A549 (cell line): Measurements from ENCODE around the gene SKI. TPM values are rescaled to one million over a fixed set of nuclear protein-coding genes. Genes with fewer than 3 reads are reported as not detected.

Experiments
- ATAC-seq, 2 experiments: fragments of 200-7000 bp in 1 of 2; fragments of >200 bp in 1 of 2; cut with Nextera tagmentation in 1 of 2; cut with Tn5 transposase in 1 of 2; 3 replicates each; pipeline versions ENCODE4 v1.8.0 to v1.9.1; 2018 to 2020; ENCODE audit warnings: mild to moderate bottlenecking in 1 of 2, moderate library complexity in 1 of 2
- CTCF ChIA-PET: fragments of 300-600 bp; sonication (Branson Sonifier 250); formaldehyde crosslinking; extraction: SDS; loops from one replicate; lab custom pipeline; 2021; ENCODE audit warnings: antibody characterized with exemption, inconsistent platforms; lab: Yijun Ruan, JAX
- POLR2A ChIA-PET: fragments of 350-600 bp; formaldehyde crosslinking; extraction: SDS; loops from one replicate; lab custom pipeline; 2021; ENCODE audit warnings: antibody characterized with exemption, inconsistent platforms; lab: Yijun Ruan, JAX
- DNase-seq, 2 experiments: peaks; one replicate each; pipeline versions ENCODE4 v3.0.0 to v3.0.0-alpha.2; 2011 to 2016; ENCODE audit warnings: low read depth in 1 of 2, low spot score in 1 of 2
- FAIRE-seq: peaks from 2 replicates; lab custom pipeline; 2011; peaks lifted over from hg19 to GRCh38; lab: Jason Lieb, UNC
- H3K27ac ChIP-seq, 2 experiments: fragments of >200 bp; sonication (Bioruptor Twin); formaldehyde crosslinking; 3 replicates each; pipeline ENCODE4 v1.5.1; 2016 to 2017
- H3K4me1 ChIP-seq: fragments of >200 bp; sonication (Bioruptor Twin); formaldehyde crosslinking; 3 replicates; pipeline ENCODE4 v1.6.1; 2016
- H3K4me2 ChIP-seq: fragments of >200 bp; sonication (Bioruptor Twin); formaldehyde crosslinking; 3 replicates; pipeline ENCODE4 v1.6.1; 2016
- H3K4me3 ChIP-seq: fragments of >200 bp; sonication (Bioruptor Twin); formaldehyde crosslinking; 3 replicates; pipeline ENCODE4 v1.5.1; 2016
- H3K9me3 ChIP-seq: fragments of >200 bp; sonication (Bioruptor Twin); formaldehyde crosslinking; 3 replicates; pipeline ENCODE4 v1.6.1; 2016
- CBX8 ChIP-seq: fragments of 200-600 bp; sonication (generic); IDR thresholded peaks from 2 replicates; pipeline ENCODE4 v1.6.1; 2016
- CHD4 ChIP-seq: fragments of 200-600 bp; sonication (generic); IDR thresholded peaks from 2 replicates; pipeline ENCODE4 v1.6.1; 2016; ENCODE audit warnings: antibody characterized with exemption, mild to moderate bottlenecking, borderline replicate concordance
- ELK1 ChIP-seq: fragments of 150-350 bp; IDR thresholded peaks from 2 replicates; pipeline ENCODE4 v1.6.1; 2014; ENCODE audit warnings: low read depth, mild to moderate bottlenecking, low read length
- ESRRA ChIP-seq: fragments of 150-350 bp; IDR thresholded peaks from 2 replicates; pipeline ENCODE4 v1.6.1; 2014; ENCODE audit warnings: mild to moderate bottlenecking, low read length, borderline replicate concordance
- FOXS1 ChIP-seq: fragments of 250-450 bp; sonication (Bioruptor Pico); IDR thresholded peaks from 2 replicates; pipeline ENCODE4 v1.5.0; 2020; ENCODE audit warnings: mild to moderate bottlenecking, moderate library complexity
- HEYL ChIP-seq: fragments of 250-450 bp; sonication (Bioruptor Pico); IDR thresholded peaks from 2 replicates; pipeline ENCODE4 v1.8.0; 2021; ENCODE audit warnings: mild to moderate bottlenecking, moderate library complexity
- HMGXB4 ChIP-seq: fragments of 250-450 bp; sonication (Bioruptor Pico); IDR thresholded peaks from 2 replicates; pipeline ENCODE4 v1.5.0; 2021; ENCODE audit warnings: mild to moderate bottlenecking, moderate library complexity, borderline replicate concordance
- HOXA7 ChIP-seq: fragments of 250-450 bp; sonication (Bioruptor Pico); IDR thresholded peaks from 2 replicates; pipeline ENCODE4 v1.5.0; 2020; ENCODE audit warnings: mild to moderate bottlenecking, moderate library complexity
- JUN ChIP-seq, 2 experiments: fragments of >200 bp; sonication (Bioruptor Twin); formaldehyde crosslinking; IDR thresholded peaks; 2 replicates in 1 of 2; 3 replicates in 1 of 2; pipeline ENCODE4 v1.6.1; 2016 to 2017
- NFE2L2 ChIP-seq: fragments of 150-350 bp; conservative IDR thresholded peaks from 2 replicates; pipeline ENCODE4 v1.6.1; 2014; ENCODE audit warnings: low read length
- NPAS2 ChIP-seq: fragments of 250-450 bp; sonication (Bioruptor Pico); IDR thresholded peaks from 2 replicates; pipeline ENCODE4 v1.8.0; 2022; ENCODE audit warnings: mild to moderate bottlenecking, moderate library complexity, borderline replicate concordance
- POLR2A ChIP-seq: IDR thresholded peaks from 2 replicates; pipeline ENCODE4 v1.6.1; 2012; ENCODE audit warnings: mild to moderate bottlenecking, low read length
- POLR2AphosphoS2 ChIP-seq: conservative IDR thresholded peaks from 2 replicates; pipeline ENCODE4 v1.6.1; 2012; ENCODE audit warnings: low read length, improper control_type of control experiment, inconsistent platforms
- RCOR1 ChIP-seq: fragments of 150-350 bp; IDR thresholded peaks from 2 replicates; pipeline ENCODE4 v1.6.1; 2014; ENCODE audit warnings: antibody characterized with exemption, low read length, low read depth
- REST ChIP-seq: fragments of 200-600 bp; sonication (generic); IDR thresholded peaks from 2 replicates; pipeline ENCODE4 v1.6.1; 2016; ENCODE audit warnings: antibody characterized with exemption, mild to moderate bottlenecking, moderate library complexity
- SREBF2 ChIP-seq: fragments of 450-650 bp; IDR thresholded peaks from 2 replicates; pipeline ENCODE4 v1.6.1; 2014; ENCODE audit warnings: mild to moderate bottlenecking, moderate library complexity
- TFCP2L1 ChIP-seq: fragments of 250-450 bp; sonication (Bioruptor Pico); IDR thresholded peaks from 2 replicates; pipeline ENCODE4 v1.5.0; 2021; ENCODE audit warnings: mild to moderate bottlenecking
- ZFP36 ChIP-seq: fragments of 450-650 bp; IDR thresholded peaks from 2 replicates; pipeline ENCODE4 v1.6.1; 2014; ENCODE audit warnings: borderline replicate concordance; ENCODE audit not compliant: partially characterized antibody
- ZSCAN20 ChIP-seq: fragments of 250-450 bp; sonication (Bioruptor Pico); IDR thresholded peaks from 2 replicates; pipeline ENCODE4 v1.8.0; 2022; ENCODE audit warnings: mild to moderate bottlenecking, moderate library complexity
- WGBS: methylation state at CpG from one replicate; pipeline ENCODE4 v1.1.6; 2017; ENCODE audit errors: missing lambda C conversion rate; 5-methylcytosine and 5-hydroxymethylcytosine counted together
- polyA plus RNA-seq, 4 experiments: library from polyadenylated mRNA; depleted of rRNA in 3 of 4; stranded (reverse); fragments of >200 nt; fragmentation: RNase III in 1 of 4; extraction: RNeasy Plus Mini Kit Qiagen cat#74134 plus additional on column Dnase treatment in 1 of 4; gene quantifications; 2 replicates in 3 of 4; 3 replicates in 1 of 4; pipeline ENCODE4 v1.2.3, GENCODE V29; 2011 to 2017

Gene SKI
- polyA plus RNA-seq, 2 of the 4 experiments (the other 2 are of a cell fraction) = 2.8 to 12.0 TPM

GRCh38 chr1:2353551-2354438 is 125.7 kb downstream of the SKI start:
- FAIRE-seq = no peak
- Histone ChIP-seq H3K9me3 (no peaks in the 10 kb centered on the region), H3K4me1 (no peaks in the 10 kb centered on the region), H3K4me2 (no peak overlapping the region), H3K4me3 (no peak overlapping the region), H3K27ac (no peak overlapping the region)
- no peak for DNase-seq
- ChIA-PET CTCF (interaction anchor here (1.1 kb wide), 1 partner anchor 28 kb away, joined by 4 read pairs; no protein-coding TSS in a partner anchor), POLR2A (no interaction called here)
- no peak for ATAC-seq
- 81% methylated on average over 26 of the region's 28 CpGs for WGBS
- TF ChIP-seq ZFP36 = no peak
- TF ChIP-seq HEYL (CRISPR knock-in tag) = no peak
- no peak for TF ChIP-seq ELK1
- no peak for TF ChIP-seq JUN (IDR thresholded peaks at IDR 0.05)

DNA sequence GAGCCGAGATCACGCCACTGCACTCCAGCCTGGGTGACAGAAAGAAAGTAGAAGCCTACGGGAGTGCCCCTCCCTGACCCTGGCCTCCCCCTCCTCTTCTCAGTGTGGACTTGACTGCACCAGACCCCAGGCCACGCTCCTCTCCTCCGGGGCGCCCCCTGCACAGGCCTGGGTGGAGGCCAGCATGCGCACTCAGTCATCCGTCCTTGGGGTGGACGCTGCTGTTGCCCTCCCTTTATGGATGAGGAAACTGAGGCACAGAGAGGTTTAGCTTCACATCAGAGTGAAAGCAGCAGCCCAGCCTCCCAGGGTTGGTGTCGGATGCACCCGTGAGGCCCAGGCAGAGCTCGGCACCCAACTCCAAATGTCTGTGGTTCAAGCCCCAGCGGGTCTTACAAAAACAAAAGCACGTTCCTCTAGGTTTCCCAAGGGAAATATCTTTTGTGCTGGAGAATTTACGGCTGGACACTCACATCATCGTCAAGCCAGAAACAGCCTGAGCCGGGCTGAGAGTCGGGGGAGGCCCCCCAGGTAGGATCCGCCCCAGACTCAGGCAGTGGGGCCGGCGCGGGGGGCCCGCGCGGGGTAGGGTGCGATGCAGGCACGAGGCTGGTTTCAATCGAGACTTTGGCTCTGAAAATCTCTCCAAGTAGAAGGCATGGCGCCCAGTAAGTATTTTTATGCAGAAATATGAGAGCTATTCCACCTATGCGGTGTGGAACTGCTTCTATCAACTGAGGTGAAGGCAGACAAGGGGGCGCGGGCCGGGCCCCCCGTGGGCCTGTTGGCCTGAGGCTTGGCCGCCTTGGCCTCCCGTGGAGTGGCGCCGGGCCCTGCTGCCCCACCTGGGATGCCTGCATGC is 126.6 kb downstream of the SKI start:
- Histone ChIP-seq H3K27ac (no peak overlapping the region), H3K9me3 (no peaks in the 10 kb centered on the region), H3K4me2 (no peak overlapping the region), H3K4me1 (no peaks in the 10 kb centered on the region), H3K4me3 (no peak overlapping the region)
- ChIA-PET CTCF (interaction anchor here (1.6 kb wide), 1 partner anchor 15 kb away, joined by 3 read pairs; no protein-coding TSS in a partner anchor), POLR2A (no interaction called here)
- TF ChIP-seq RCOR1 = no peak
- no peak for TF ChIP-seq HMGXB4 (CRISPR knock-in tag)
- TF ChIP-seq POLR2AphosphoS2 = no peak
- no peak for TF ChIP-seq NPAS2 (CRISPR knock-in tag)
- no peak for TF ChIP-seq FOXS1
- TF ChIP-seq ELK1 = no peak
- 81% methylated on average over 30 of the region's 38 CpGs for WGBS
- DNase-seq (no peak), ATAC-seq (no peak), FAIRE-seq (no peak)

DNA sequence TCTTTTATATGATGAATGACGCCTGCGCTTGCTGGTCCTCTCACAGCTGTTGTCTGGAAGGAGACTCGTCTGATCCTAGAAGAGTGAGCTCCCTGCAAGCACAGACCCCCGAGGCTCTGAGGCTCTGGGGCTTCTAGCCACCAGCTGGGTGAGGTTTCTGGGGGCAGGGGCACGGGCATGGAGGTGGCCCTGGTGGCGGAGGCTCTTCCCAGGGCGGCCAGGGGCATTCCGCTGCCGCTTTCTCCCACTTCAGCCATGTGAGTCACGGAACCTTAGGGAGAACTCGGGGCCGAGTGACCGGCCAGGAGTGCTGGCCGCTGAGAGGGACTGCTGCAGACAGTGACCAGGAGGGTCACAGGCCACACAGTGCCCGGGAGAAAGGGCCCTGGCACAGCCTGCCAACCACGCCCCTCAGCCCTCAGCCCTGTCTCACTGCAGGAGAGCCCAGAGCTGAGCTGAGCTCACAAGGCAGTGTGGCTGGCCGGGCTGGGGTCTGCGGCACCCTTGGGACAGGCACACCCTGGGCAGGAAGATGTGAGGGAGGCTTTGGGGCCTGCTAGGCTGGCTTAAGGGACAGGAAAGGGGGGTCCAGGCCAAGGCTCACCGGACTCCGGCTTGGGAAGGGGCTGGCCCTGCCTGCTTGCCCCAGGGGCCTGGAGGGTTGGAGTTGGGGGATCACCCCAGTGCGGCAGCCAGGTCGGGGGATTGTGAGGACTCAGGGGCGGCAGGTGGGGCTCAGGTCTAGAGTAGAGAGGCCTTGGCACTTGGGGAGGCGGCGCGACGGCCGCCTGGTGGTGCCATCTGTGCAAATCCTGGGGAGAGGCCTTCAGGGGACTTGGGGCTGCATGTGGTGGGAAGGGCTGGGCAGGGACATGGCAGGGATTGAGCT is 127.5 kb downstream of the SKI start:
- ATAC-seq (no peak), DNase-seq (no peak), FAIRE-seq (no peak)
- H3K4me2 ChIP-seq = no peak overlapping the region
- H3K4me3 ChIP-seq = no peak overlapping the region
- TF ChIP-seq TFCP2L1 (CRISPR knock-in tag) (no peak), HOXA7 (no peak), SREBF2 (no peak), JUN (IDR thresholded peaks at IDR 0.05) (no peak), POLR2A (no peak), POLR2AphosphoS2 (no peak), ESRRA (no peak), REST (no peak), ZSCAN20 (CRISPR knock-in tag) (no peak), CBX8 (no peak), ZFP36 (no peak), CHD4 (no peak), NFE2L2 (no peak)
- no peaks in the 10 kb centered on the region for H3K9me3 ChIP-seq
- CTCF ChIA-PET = interaction anchor here (1.1 to 1.6 kb wide), 3 partner anchors 12 to 26 kb away, joined by 3 to 5 read pairs (median 3); no protein-coding TSS in a partner anchor
- POLR2A ChIA-PET = no interaction called here
- H3K4me1 ChIP-seq = no peaks in the 10 kb centered on the region
- H3K27ac ChIP-seq = no peak overlapping the region
- WGBS = 86% methylated on average over 8 of the region's 28 CpGs
